C4-2B (cell line): ENCODE data around the gene PPM1N.

Source experiments
- ZFX ChIP-seq: fragments of 450-650 bp; IDR thresholded peaks from 2 replicates; pipeline ENCODE4 v1.6.1; 2017
- TF ChIP-seq, protein P1 (sequence below): fragments of 450-650 bp; conservative IDR thresholded peaks from 2 replicates; pipeline ENCODE4 v1.5.1; 2017; ENCODE audit warnings: mild to moderate bottlenecking

DNA sequence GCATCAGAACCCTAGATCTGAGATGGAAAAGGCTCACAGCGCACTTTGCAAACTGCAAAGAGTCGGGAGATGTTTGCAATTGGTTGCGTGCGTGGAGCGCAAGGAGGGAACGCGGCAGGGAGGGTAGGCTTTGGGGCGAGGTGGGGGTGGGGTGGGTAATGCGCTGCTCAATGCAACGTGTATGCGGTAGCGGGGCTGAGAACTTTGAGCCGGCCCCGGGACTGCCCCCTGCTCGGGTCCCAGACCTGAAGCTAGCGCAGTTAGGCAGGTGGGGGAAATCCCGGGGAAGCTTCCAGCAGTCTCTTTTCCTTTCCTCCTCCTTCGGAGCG is 29.5 kb upstream of the PPM1N start:
- TF ChIP-seq ZFX, result no peak
- TF ChIP-seq, protein P1, sequence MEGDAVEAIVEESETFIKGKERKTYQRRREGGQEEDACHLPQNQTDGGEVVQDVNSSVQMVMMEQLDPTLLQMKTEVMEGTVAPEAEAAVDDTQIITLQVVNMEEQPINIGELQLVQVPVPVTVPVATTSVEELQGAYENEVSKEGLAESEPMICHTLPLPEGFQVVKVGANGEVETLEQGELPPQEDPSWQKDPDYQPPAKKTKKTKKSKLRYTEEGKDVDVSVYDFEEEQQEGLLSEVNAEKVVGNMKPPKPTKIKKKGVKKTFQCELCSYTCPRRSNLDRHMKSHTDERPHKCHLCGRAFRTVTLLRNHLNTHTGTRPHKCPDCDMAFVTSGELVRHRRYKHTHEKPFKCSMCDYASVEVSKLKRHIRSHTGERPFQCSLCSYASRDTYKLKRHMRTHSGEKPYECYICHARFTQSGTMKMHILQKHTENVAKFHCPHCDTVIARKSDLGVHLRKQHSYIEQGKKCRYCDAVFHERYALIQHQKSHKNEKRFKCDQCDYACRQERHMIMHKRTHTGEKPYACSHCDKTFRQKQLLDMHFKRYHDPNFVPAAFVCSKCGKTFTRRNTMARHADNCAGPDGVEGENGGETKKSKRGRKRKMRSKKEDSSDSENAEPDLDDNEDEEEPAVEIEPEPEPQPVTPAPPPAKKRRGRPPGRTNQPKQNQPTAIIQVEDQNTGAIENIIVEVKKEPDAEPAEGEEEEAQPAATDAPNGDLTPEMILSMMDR, result no peak
